Esophagus mucosa (tissue), 1 donor: Measurements from ENCODE around the gene PCED1A. TPM values are rescaled to one million over a fixed set of nuclear protein-coding genes. Genes with fewer than 3 reads are reported as not detected.
A peak's percentile ranks its signal among the peaks of the same experiment; 100 is the strongest.
"Not testable (repeated sequence)": the region's sequence is repeated elsewhere in the genome, so short reads cannot be mapped to it uniquely, and the experiment has no call there.

Source experiments
- ATAC-seq: fragments of 200-7000 bp; cut with Tn5 transposase; one replicate; pipeline ENCODE4 v1.9.1; 2020
- total RNA-seq: library from RNA; stranded (reverse); gene quantifications from one replicate; pipeline ENCODE4 v1.2.4, GENCODE V29; 2023
- donor health status: DM: yes; HTN: yes; CAD: no.

The PCED1A gene
- total RNA-seq, 1 donor from 2014 or later = 16.5 TPM

DNA sequence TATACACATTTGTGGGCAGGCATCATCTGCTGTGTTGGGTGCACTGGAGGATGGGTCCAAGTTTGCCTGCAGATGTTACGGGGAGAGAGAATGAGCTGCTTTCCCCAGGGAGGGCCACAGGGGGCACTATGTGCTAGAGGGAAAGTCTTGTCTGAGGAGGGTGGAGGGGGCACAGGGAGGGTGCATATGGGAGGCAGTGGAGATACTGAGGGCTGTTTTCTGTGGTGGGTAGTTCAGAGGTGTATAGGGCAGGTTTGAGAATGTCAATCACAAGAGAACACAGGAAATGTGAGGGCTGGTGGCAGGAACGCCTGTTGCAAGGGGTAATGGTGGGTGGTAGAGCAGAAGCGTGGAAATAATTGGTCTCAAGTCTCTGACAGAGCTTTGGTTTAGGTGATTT, 25.2 kb upstream of the PCED1A start:
- ATAC-seq = no peak

DNA sequence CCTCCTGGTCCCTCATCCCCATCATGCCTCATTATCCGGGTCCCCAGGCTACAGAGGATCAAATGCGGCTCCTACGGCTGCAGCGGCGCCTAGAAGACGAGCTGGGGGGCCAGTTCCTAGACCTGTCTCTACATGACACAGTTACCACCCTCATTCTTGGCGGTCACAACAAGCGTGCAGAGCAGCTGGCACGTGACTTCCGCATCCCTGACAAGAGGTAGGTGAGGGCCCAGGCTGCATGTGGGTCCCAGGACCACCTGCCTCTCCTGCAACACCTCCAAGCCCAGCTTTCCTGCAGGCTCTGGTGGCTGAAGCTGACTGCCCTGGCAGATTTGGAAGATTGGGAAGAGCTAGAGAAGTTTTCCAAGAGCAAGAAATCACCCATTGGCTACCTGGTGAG, 24.6 kb upstream of the PCED1A start:
- ATAC-seq = no peak

DNA sequence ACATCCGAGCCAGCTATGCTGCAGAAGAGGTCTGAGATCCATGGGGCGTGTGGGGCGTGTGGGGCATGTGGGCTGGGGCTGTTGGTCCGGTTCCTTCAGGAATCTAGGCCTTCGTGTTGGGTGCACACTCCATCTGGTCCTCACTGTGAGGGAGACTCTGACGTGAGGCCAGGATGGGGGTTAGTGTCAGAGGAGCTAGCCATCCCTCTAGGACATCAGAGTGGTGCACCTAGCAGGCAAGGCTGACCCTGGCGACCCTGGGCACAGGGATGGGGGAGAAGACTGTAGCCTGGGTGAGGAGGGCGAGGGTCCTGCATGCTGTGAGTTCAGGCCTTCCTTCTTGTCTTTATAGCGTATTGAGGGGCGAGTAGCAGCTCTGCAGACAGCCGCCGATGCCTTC, 24.2 kb upstream of the PCED1A start:
- no peak for ATAC-seq

DNA sequence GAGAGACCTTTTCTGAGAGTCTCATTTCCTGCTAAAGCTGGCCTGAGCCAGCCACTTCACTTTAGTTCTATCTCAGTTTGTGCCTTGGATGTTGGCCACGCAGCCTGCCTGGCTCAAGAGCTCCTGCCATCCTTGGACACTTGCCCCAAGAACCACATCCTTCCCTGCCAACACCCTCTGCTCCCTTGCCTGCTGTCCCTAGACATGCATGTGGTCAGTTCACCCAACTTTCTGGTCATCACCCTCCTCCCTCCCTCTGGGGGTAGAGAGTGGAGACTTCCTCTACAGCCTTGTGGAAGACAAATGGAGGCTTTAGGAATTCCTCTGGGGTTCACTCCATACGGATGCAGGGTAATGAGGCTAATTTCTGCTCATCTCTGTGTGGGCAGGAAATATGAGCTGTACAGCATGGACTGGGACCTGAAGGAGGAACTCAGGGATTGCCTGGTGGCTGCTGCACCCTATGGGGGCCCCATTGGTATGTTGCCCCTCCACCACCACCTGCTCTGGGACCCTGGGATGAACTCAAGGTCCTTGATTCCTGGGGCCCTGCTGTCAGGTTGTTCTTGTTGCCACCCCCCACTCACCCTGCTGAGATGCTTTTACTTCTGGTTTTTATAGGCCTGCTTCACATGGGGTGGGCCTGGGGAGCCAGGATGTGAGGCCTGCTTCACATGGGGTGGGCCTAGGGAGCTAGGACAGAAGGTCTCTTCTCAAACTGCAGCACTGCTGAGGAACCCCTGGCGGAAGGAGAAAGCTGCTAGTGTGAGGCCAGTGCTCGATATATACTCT, 19.1 kb upstream of the PCED1A start:
- ATAC-seq = no peak

DNA sequence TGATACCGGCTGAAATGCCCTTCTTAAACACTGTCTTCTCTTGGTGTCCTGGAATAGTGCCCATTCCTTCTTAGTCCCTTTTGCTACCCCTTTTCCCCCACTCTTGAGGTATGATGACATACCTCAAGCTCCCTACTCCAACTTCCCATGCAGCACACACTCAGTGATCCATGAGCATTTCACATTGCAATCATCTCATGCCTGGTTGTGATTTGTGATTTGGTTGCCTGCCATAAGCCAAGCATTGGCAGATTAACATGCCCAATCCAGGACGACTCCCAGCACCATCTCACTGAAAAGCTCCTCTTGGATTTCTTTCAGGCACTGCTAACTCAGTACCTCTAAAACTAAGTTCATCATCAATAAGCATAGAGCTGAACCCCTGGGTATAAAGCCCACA, 18.1 kb upstream of the PCED1A start:
- ATAC-seq = no peak

GRCh38 chr20:2851086-2851485, 10.6 kb upstream of the PCED1A start:
- ATAC-seq = no peak

DNA sequence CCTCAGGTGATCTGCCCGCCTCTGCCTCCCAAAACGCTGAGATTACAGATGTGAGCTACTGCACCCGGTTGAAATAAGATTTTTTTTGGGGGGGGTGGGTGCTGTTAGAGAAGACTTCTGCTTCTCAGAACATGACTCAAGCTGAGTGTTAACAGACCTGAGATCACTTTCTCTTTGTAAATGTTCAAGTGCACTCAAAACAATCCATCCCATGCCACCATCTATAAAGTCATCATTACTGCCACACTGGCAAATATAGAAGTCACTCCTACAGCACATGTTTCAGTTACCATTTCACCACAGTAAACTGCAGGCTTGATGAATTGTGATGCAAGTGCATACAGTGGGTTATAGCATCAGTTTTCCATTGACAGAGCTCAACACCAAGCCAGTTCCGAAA, 9.1 kb upstream of the PCED1A start:
- ATAC-seq = no peak

DNA sequence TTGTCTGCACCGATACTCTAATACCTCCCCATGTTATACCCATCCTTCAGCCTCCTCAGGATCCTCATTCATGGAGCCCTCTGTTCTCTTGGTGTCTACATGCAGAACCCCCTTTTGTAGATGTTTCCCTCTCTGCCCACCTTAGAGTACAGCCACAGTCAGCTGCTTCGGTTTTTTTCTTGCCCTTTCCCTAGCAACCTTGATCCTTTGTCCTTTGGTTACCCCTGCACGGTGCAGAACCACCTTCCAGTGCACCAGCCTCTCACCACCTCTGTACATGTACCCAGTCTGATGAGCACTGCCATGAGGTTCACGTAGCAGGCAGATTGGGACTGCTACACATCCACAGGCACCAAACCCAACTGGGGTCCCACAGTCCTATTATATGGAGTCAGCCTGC, 7.3 kb upstream of the PCED1A start:
- ATAC-seq = no peak

DNA sequence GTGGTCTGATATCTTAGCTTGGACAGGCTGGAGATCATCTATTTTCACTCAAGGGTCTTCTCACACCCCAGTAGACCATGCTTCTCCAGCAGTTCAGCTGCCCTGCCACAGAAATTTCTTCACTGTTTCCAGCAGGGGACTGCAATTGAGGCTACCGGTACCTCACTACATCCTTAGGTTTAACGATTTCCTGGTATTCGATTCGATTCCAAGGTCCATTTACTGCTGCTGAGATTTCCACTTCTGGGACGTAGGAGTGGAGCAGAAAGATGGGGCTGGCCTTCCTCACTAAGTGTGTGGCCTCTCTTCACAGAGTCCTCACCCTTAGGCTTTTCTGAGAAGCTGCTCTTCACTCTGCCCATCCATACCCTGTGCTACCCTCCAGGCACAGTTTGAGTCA, 6.2 kb upstream of the PCED1A start:
- no peak for ATAC-seq

DNA sequence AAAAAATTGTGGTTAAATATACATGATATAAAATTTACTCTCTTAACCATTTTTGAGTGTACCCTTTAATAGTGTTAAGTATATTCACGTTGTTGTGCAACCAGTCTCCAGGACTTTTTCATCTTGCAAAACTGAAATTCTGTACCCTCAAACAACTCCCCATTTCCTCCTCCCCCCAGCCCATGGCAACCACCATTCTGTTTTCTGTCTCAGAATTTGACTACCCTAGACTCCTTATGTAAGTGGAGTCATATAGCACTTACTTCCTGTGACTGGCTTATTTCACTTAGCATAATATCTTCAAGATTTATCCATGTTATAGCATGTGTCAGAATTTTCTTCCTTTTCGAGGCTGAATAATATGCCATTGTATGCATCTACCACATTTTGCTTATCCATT, 5.2 kb upstream of the PCED1A start:
- no peak for ATAC-seq

DNA sequence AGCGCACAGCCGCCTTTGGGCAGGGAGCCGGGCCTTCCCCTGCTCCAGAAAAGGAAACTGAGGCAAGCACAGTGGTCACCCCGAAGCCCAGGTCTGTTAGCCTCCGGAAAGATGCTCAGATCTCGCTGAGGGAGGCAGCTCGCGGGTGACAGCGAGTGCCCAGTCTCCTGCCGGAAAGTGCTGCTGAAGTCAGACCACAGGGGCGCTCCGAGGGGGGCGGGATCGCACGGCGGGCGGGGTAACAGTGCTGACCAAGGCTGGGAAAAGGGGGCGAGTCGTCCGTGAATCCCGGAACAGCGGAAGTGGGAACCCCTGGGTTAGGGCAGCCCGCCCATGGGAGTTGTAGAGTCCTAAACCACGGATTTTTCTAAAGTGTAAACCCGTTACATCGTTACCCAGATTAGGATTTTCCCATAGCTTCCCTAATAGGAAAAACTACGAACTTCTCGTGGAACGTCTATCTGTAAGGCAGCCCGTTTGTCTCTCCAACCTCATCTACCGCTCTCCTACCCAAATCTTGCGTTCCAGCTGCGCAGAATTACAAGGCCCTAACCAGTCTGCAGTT, 594 bp upstream of the PCED1A start:
- ATAC-seq = peak; percentile 30

- ATAC-seq = no peak
Measured at GRCh38 chr20:2839732-2840137, 720 bp downstream of the PCED1A start.

DNA sequence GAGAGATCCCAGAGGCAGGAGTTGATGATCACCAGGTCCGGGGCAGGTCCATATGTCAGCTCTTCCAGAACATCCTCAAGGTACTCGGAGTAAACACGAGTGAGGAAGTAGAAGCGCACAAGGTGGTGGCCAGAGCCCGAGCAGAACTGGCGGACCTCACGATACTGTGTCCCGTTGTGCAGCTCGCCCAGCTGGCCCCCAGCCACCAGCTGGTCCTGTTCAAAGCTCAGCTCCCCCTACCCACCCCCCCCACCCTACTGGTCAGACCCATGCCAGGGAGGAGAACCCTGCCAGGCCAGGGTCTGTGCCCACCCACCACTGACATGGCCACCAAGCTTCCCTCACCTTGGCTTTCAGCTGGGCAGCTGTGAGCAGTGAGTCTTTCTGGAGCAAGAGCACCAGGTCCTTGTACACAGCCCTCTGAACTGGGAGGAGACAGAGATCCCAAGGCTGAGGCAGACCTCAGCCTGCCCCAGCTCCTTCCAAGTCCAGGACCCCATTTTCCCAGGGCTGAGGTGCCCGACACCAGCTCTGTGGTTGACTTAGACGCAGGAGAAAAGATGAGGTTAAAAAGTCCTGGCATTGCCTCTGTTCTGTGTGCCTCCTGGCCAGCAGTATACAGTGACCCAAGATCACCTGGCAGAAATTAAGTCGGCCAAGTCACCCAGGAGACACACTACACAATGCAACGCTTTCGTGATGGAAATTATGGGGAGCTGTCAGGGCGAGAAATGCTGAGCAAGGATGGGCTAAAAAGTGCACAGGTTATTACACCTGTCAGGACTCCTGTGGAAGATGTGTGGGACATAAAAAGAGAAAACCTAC, 1.4 kb downstream of the PCED1A start:
- ATAC-seq = no peak

DNA sequence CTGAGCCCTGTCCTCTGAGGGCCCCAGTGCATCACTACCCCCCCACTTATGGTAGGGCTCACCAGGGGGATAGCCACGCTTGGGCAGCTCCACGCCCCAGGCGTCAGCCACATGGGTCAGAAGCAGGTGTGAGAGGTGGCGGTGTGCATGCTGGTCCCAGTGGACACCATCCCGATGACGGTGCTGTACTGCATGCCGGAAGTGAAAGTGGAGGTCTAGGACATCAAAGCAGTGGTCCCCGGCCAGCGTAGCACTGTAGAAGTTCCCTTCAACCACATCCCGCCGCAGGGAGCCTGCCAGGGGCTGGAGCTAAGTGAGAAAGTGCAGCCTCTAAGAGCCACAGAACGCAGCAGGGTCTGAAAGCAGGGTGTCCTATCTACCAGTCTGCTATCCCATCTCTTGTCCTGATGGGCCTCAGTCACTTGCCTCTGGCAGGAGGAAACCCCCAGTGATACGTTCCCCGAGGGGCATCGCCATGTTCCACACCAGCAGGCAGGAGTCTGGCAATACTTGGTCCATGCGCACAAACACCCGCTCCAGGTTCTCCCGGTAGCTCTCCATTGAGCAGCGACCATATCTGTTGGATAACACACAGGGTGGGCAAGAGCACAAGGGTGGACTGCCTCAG, 2.2 kb downstream of the PCED1A start:
- no peak for ATAC-seq

DNA sequence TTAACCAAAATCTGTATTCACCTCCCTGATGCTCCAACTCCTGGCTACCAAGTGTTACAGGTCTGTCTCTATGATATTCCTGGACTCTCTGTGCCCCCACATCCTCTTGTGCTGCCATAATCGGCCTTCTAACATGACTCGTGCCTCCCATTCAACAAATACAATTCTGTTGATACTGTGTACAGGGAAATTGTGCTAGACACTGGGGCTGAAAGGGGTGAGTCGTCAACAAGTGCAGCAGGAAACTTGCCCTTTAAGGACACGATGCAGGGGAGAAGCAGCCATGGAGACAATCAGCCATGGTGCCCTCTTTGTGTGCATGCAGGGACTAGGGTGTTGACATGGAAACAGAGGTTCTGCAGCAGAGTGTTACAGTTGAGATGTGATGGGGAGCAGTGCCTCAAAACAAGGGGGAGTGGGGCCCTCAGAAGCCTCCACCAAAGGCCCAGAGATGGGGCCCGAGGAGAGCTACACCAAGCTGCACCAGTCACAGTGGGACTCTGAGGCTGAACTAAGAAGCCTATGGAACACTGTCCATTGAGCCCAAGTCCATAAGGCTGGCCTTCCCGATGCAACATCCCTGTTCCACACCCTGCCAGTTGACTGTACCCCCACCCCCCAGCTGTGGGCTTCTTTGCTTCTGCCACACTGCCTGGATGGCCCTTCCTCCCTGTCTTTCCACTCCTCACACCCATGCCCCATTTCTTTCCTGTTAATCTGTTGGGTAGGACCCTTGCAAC, 3.1 kb downstream of the PCED1A start:
- ATAC-seq = no peak

DNA sequence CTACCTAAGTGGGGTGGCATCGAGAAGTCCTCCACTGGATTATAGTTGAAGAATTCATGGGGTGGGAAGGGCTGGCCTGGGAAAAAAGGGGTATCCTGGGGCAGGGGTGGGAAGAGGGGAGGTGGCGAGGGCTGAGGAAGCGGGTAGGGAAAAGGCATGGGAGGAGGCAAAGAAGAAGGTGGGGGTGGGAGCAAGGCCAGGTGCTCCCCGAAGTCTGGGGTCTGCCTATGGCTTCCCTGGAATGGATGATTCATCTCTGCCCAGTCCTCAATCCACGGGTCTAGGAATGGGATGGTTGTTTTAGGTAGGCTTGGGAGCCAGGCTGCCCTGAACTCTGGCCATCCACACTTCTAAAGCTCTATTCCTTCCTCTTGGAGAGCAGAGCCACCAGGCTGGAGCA, 4.4 kb downstream of the PCED1A start:
- ATAC-seq = no peak

GRCh38 chr20:2835331-2835796, 5.1 kb downstream of the PCED1A start:
- ATAC-seq = no peak

DNA sequence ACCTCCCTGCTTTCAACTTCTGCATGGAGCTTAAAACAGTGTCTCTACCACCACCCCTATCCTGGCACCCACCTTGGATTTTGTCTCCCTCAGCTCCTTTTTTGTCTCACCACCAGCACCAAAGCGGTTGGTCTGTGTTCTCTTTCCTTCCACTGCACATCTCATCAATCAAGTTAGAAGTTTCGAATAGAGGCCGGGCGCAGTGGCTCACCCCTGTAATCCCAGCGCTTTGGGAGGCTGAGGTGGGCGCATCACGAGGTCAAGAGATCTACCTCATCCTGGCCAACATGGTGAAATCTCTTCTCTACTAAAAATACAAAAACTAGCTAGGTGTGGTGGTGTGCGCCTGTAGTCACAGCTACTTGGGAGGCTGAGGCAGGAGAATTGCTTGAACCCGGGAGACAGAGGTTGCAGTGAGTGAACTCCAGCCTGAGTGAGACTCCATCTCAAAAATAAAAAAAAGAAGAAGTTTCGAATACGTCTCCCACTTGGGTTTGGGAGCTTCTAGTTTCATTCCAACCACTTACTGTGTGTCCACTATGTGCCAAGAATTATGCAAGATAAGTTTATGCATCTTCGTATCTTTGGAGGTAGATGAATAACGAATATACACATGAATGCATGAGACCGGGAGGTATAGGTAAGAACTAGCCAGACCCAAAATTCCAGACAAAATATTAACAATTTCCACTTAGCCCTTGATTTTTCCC, 5.9 kb downstream of the PCED1A start:
- no peak for ATAC-seq

DNA sequence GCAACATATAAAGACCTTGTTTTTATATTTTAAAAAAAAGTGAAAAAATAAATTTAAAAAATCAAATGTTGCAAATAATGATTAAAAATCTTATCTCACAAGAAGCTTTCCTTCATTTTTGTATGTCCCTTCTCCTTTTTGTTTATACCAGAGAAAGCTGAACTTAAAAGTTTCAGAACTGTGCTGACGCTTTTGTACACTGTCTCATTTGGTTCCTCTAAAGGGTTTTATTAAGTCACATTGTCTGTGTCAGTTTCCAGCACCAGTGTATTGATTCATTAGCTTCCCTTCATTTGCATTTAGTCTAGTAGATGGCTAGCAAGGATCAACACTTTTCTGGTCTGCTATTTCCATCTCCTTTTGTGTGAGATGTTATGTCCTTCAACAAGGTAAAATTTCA, 6.7 kb downstream of the PCED1A start:
- no peak for ATAC-seq

DNA sequence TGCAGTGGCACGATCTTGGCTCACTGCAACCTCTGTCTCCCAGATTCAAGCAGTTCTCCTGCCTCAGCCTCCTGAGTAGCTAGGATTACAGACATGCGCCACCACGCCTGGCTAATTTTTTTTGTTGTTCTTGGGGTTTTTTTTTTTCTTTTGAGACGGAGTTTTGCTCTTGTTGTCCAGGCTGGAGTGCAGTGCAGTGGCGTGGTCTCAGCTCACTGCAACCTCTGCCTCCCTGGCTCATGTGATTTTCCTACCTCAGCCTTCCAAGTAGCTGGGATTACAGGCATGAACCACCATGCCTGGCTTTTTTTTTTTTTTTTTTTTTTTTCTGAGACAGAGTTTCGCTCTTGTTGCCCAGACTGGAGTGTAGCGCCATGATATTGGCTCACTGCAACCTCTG, 9.2 kb downstream of the PCED1A start:
- not testable (repeated sequence) for ATAC-seq

- ATAC-seq = no peak
Measured at GRCh38 chr20:2829376-2829775, 11.1 kb downstream of the PCED1A start.

- no peak for ATAC-seq
Measured at GRCh38 chr20:2826655-2827054, 13.8 kb downstream of the PCED1A start.
